Keratinocyte (primary cell): Measurements from ENCODE around the gene IL11.

Experiments used
- CTCF ChIP-seq, 3 experiments: IDR thresholded peaks in 1 of 3; conservative IDR thresholded peaks in 1 of 3; optimal IDR thresholded peaks in 1 of 3; 2 replicates in 2 of 3; 3 replicates in 1 of 3; pipeline versions ENCODE3 to v1.5.1; 2011; ENCODE audit warnings: low read length in 3 of 3, mild to moderate bottlenecking in 3 of 3, moderate library complexity in 2 of 3, control low read depth in 1 of 3, inconsistent platforms in 1 of 3; ENCODE audit not compliant: insufficient read depth in 2 of 3; ENCODE audit errors: extremely low read depth in 1 of 3
- EZH2 ChIP-seq: IDR thresholded peaks from one replicate; pipeline ENCODE4 v1.6.1; 2012; ENCODE audit warnings: inconsistent platforms, mild to moderate bottlenecking, low read length, moderate library complexity

GRCh38 chr19:55398200-55398925 lies 28.1 kb upstream of the IL11 start:
- TF ChIP-seq CTCF (optimal IDR thresholded peaks at IDR 0.05 in 1 of 3, IDR thresholded peaks at IDR 0.05 in 1 of 3, conservative IDR thresholded peaks at IDR 0.05 in 1 of 3; ENCODE audit: extremely low read depth in 1 of 3, insufficient read depth in 2 of 3, low read length in 3 of 3) (no peak), EZH2 (no peak)
